Left ventricle myocardium inferior (tissue), 1 donor: ENCODE results near the gene SYP. TPM values are rescaled to one million over a fixed set of nuclear protein-coding genes. Genes with fewer than 3 reads are reported as not detected.
A peak's percentile ranks its signal among the peaks of the same experiment; 100 is the strongest.

Experiments
- DNase-seq: peaks from one replicate; pipeline ENCODE4 v3.0.0-alpha.2; 2020
- H3K27ac ChIP-seq: fragments of 200-600 bp; replicated peaks from 2 replicates; pipeline ENCODE4 v1.8.0; 2021
- H3K27me3 ChIP-seq: fragments of 200-600 bp; 2 replicates; pipeline ENCODE4 v1.8.0; 2021; ENCODE audit warnings: low read depth
- H3K36me3 ChIP-seq: fragments of 200-600 bp; 2 replicates; pipeline ENCODE4 v1.8.0; 2021
- H3K4me1 ChIP-seq: fragments of 200-600 bp; 2 replicates; pipeline ENCODE4 v1.8.0; 2021
- H3K4me3 ChIP-seq: fragments of 200-600 bp; 2 replicates; pipeline ENCODE4 v1.8.0; 2021; ENCODE audit warnings: mild to moderate bottlenecking, moderate library complexity
- H3K9me3 ChIP-seq: fragments of 200-600 bp; replicated peaks from 2 replicates; pipeline ENCODE4 v1.8.0; 2021
- intact Hi-C: fragments of 100-400 bp; cut with micrococcal nuclease; formaldehyde crosslinking; loops from one replicate; pipeline ENCODE4 v1.11.0; 2022
- long read RNA-seq: library from polyadenylated mRNA; unstranded; transcript quantifications from one replicate; pipeline ENCODE4 v2.0.0, GENCODE V29; 2021
- total RNA-seq: library from RNA; stranded (reverse); fragmentation: NEBNext Ultra II Directional; extraction: Animal tissue kit (Norgen Biotek cat#: 25700); gene quantifications from one replicate; pipeline ENCODE4 v1.2.1, GENCODE V29; 2021
- TF ChIP-seq, protein P1 (sequence below): fragments of 200-600 bp; IDR thresholded peaks from 2 replicates; pipeline ENCODE4 v1.8.0; 2021; ENCODE audit warnings: antibody characterized with exemption, mild to moderate bottlenecking, borderline replicate concordance
- donor health status: DM: no; HTN: yes; CAD: no; lungs with severe emphysema.

Gene SYP
- 1.6 TPM for total RNA-seq
- long read RNA-seq, partial matches to known transcripts: 0 of 2 reads
- long read RNA-seq, other reads (novel, unspliced or antisense): 1 of 2 reads

DNA sequence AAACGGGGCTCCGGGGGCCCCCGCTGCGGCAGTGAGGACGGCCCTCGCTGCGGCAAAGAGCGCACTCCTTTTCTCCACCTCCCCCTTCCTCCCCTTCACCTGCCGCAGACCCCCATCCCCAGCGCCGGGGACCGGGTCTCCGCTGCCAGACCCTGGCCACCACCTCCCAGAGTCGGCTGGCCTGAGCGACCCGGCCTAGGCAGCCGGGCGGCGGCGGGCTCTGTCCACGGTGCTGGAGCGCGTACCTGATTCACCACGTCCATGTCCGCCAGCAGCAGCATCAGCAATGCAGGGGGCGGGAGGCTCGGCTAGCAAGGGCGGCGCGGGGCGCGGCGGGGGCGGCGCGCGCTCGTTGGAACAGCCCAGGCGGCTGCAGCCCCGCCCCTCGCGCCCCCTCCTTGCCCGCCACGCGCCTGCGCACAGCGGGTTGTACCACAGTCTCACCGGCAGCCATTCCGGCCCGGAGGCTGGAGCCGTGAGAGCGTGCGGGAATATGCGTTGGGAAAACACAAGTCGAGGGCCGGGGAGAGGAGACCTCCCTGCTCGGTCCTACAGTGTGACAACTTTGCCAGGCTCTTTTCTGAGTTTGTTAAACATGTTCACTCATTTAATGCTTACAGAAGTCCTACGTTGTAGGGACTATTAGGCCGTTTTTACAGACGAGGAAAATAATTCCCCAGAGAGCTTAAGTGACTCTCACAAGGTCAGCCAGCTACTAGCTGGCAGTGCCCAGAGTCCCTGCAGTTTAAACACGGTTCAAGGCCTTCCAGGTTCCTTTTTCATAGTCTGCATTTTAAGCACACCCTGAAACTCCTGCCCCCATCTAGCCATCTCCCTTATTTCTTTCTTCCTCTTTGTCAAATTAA is at the start of gene SYP:
TSS of gene SYP (minus strand) at position 288 of the 866 bp plus-strand sequence. CDS start at position 281, 7 bp downstream.
- peak; percentile 88 for DNase-seq
- Histone ChIP-seq H3K9me3 (no peaks in the 10 kb centered on the region), H3K4me3 (peak within 1 kb of the TSS; percentile 60), H3K4me1 (peaks cover 8% of the 10 kb centered on the region), H3K27me3 (no peaks in the 10 kb centered on the region), H3K27ac (peak within 1 kb of the TSS; percentile 81), H3K36me3 (no peaks in the 10 kb centered on the region)
- intact Hi-C loops: no loop called here
- TF ChIP-seq, protein P1, sequence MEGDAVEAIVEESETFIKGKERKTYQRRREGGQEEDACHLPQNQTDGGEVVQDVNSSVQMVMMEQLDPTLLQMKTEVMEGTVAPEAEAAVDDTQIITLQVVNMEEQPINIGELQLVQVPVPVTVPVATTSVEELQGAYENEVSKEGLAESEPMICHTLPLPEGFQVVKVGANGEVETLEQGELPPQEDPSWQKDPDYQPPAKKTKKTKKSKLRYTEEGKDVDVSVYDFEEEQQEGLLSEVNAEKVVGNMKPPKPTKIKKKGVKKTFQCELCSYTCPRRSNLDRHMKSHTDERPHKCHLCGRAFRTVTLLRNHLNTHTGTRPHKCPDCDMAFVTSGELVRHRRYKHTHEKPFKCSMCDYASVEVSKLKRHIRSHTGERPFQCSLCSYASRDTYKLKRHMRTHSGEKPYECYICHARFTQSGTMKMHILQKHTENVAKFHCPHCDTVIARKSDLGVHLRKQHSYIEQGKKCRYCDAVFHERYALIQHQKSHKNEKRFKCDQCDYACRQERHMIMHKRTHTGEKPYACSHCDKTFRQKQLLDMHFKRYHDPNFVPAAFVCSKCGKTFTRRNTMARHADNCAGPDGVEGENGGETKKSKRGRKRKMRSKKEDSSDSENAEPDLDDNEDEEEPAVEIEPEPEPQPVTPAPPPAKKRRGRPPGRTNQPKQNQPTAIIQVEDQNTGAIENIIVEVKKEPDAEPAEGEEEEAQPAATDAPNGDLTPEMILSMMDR: no peak

DNA sequence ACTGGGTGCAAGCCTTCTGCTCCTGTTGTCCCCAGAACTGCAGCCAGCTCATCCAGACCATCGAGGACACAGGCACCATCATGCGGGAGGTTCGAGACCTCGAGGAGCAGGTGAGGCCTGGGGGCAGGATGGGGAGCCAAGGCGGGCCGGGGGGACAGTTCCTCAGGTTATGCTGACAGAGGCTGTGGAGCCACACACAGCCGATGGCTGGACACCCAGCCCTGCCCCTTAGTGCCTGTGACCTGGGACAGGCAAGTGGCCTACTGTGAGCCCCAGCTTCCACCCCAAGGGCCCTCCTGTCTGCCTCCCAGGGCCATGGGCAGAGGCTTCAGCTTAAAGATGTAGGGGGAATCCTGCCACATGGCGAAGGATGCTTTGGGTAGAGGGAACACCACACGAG is 49.6 kb upstream of the SYP start:
- intact Hi-C loops: no loop called here
- Histone ChIP-seq H3K9me3 (no peaks in the 10 kb centered on the region), H3K27me3 (no peaks in the 10 kb centered on the region), H3K4me3 (no peak overlapping the region), H3K4me1 (no peaks in the 10 kb centered on the region), H3K36me3 (peaks cover 23% of the 10 kb centered on the region), H3K27ac (no peak overlapping the region)
- TF ChIP-seq, protein P1: no peak
- DNase-seq: no peak

DNA sequence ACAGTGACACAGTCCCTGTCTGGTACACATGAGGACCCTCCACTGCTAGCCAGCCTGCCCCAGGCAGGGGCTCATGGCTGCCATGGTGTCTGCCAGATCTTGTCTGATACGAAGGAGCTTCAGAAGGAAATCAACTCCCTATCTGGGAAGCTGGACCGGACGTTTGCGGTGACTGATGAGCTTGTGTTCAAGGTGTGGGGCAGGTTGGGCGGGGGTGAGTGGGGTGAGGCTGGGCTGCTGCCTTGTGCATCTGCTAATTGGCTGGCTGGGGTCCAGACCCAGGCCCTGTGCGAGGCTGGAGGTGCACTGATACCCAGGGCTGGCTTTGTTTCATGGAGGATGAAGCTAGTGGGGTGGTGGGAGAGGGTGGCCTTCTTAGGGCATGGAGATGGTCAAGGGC is 49.1 kb upstream of the SYP start:
- H3K4me1 ChIP-seq: no peaks in the 10 kb centered on the region
- peaks cover 27% of the 10 kb centered on the region for H3K36me3 ChIP-seq
- intact Hi-C loops: no loop called here

DNA sequence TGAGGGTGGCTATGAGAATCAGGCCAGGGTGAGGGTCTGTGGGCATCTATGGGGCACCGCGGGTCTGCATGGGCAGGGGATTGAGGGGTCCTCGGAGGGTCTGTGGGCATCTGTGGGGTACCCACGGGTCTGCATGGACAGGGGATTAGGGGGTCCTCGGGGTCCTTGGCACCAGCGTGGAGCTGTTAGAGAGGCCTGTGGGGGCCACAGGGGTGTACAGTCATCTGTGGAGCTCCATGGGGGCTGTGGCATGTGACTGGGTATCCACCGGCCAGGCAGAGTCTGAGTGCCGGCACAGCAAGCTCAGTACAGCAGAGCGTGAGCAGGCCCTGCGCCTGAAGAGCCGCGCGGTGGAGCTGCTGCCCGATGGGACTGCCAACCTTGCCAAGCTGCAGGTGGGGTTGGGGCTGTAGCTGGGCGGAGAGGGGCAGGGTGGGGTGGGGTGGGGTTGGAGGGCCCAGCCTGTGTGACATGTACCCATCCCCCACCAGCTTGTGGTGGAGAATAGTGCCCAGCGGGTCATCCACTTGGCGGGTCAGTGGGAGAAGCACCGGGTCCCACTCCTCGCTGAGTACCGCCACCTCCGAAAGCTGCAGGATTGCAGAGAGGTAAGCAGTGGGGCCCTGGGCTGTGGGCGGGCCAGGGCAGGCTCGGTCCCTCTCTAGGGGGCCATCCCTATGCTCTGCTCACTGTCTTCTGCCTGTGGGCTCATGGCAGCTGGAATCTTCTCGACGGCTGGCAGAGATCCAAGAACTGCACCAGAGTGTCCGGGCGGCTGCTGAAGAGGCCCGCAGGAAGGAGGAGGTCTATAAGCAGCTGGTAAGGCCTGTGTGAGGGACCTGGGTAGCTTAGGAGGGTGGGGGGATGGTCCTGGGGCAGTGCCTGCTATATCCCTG is 48.2 kb upstream of the SYP start:
- TF ChIP-seq, protein P1: no peak
- DNase-seq: no peak
- H3K36me3 ChIP-seq: peaks cover 33% of the 10 kb centered on the region
- no peaks in the 10 kb centered on the region for H3K27me3 ChIP-seq
- no peaks in the 10 kb centered on the region for H3K4me1 ChIP-seq
- intact Hi-C loops: no loop called here
- no peak overlapping the region for H3K4me3 ChIP-seq
- H3K27ac ChIP-seq: no peak overlapping the region
- no peaks in the 10 kb centered on the region for H3K9me3 ChIP-seq

More for the DNA sequence above, 49.1 kb upstream of the SYP start:
- H3K27me3 ChIP-seq: no peaks in the 10 kb centered on the region
- no peak overlapping the region for H3K4me3 ChIP-seq
- DNase-seq: no peak
- TF ChIP-seq, protein P1: no peak
- no peak overlapping the region for H3K27ac ChIP-seq
- H3K9me3 ChIP-seq: no peaks in the 10 kb centered on the region

DNA sequence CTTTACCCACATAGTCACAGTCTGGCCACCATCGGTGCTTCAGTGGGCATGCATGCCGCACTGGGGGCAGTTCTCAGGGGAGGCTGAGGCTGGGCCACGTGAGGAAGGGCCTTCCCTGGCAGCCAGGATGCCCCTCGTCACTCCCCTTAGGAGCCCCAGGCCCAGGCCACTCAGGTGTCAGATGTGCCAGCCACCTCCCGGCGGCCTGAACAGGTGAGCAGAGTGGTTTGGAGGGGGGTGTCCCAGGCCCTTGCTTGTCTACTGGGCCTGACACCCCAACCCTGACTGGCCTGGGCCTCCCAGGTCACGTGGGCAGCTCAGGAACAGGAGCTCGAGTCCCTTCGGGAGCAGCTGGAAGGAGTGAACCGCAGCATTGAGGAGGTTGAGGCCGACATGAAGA is 47.4 kb upstream of the SYP start:
- Histone ChIP-seq H3K4me3 (no peak overlapping the region), H3K9me3 (no peaks in the 10 kb centered on the region)
- TF ChIP-seq, protein P1: no peak

More for the DNA sequence above, 47.4 kb upstream of the SYP start:
- DNase-seq: no peak
- H3K4me1 ChIP-seq: no peaks in the 10 kb centered on the region
- H3K36me3 ChIP-seq: peaks cover 42% of the 10 kb centered on the region
- H3K27ac ChIP-seq: no peak overlapping the region
- intact Hi-C loops: no loop called here
- H3K27me3 ChIP-seq: no peaks in the 10 kb centered on the region
